ENCODE results near the gene GRID2.

Gene GRID2

GRCh38 chr4:93144644-93145043, 840.9 kb downstream of the GRID2 start:
- H3K4me3 ChIP-seq (ENCODE audit: low read length), result no peak overlapping the region
- DNase-seq (ENCODE audit: low read depth), result no peak
- TF ChIP-seq CTCF (conservative IDR thresholded peaks at IDR 0.05; ENCODE audit: low read depth, low read length), result no peak

GRCh38 chr4:93147524-93148212, 843.9 kb downstream of the GRID2 start:
- DNase-seq (ENCODE audit: low read depth), result no peak
- no peak overlapping the region for H3K4me3 ChIP-seq (ENCODE audit: low read length)
- no peak for TF ChIP-seq CTCF (conservative IDR thresholded peaks at IDR 0.05; ENCODE audit: low read depth, low read length)

- no peak for TF ChIP-seq CTCF (conservative IDR thresholded peaks at IDR 0.05; ENCODE audit: low read depth, low read length)
- H3K4me3 ChIP-seq (ENCODE audit: low read length), result no peak overlapping the region
- DNase-seq (ENCODE audit: low read depth), result no peak
Measured at GRCh38 chr4:93152491-93152890, 848.7 kb downstream of the GRID2 start.

GRCh38 chr4:93157986-93158385, 854.2 kb downstream of the GRID2 start:
- no peak for DNase-seq (ENCODE audit: low read depth)
- H3K4me3 ChIP-seq (ENCODE audit: low read length), result no peak overlapping the region
- TF ChIP-seq CTCF (conservative IDR thresholded peaks at IDR 0.05; ENCODE audit: low read depth, low read length), result peak; percentile 47

GRCh38 chr4:93168053-93168452, 864.3 kb downstream of the GRID2 start:
- TF ChIP-seq CTCF (conservative IDR thresholded peaks at IDR 0.05; ENCODE audit: low read depth, low read length), result no peak
- no peak overlapping the region for H3K4me3 ChIP-seq (ENCODE audit: low read length)
- no peak for DNase-seq (ENCODE audit: low read depth)

GRCh38 chr4:93169966-93170365, 866.2 kb downstream of the GRID2 start:
- no peak for TF ChIP-seq CTCF (conservative IDR thresholded peaks at IDR 0.05; ENCODE audit: low read depth, low read length)
- no peak for DNase-seq (ENCODE audit: low read depth)
- H3K4me3 ChIP-seq (ENCODE audit: low read length), result no peak overlapping the region

- H3K4me3 ChIP-seq (ENCODE audit: low read length), result no peak overlapping the region
- no peak for TF ChIP-seq CTCF (conservative IDR thresholded peaks at IDR 0.05; ENCODE audit: low read depth, low read length)
- DNase-seq (ENCODE audit: low read depth), result no peak
Measured at GRCh38 chr4:93174598-93174997, 870.8 kb downstream of the GRID2 start.

Data from retinal pigment epithelial cell (primary cell).